A673 (cell line): ENCODE results near the gene ARSB. TPM values are rescaled to one million over a fixed set of nuclear protein-coding genes. Genes with fewer than 3 reads are reported as not detected.
A peak's percentile ranks its signal among the peaks of the same experiment; 100 is the strongest.

Source experiments
- BruUV-seq: library from RNA; stranded (reverse); fragments of 400-500 nt; replicated peaks from 2 replicates; lab custom pipeline; 2021; lab: Mats Ljungman, UMichigan
- CTCF ChIA-PET: fragments of 300-600 bp; sonication (Branson Sonifier 250); formaldehyde crosslinking; loops from one replicate; lab custom pipeline; 2022; ENCODE audit warnings: antibody characterized with exemption; lab: Charles Lee
- POLR2A ChIA-PET: fragments of 300-600 bp; sonication (Branson Sonifier 250); formaldehyde crosslinking; loops from one replicate; lab custom pipeline; 2022; ENCODE audit warnings: antibody characterized with exemption; ENCODE audit not compliant: low non-redundant PET; lab: Charles Lee
- DNase-seq: peaks from one replicate; pipeline ENCODE4 v3.0.0-alpha.2; 2015; ENCODE audit warnings: low spot score
- H3K27ac ChIP-seq: fragments of 200-600 bp; sonication (generic); 2 replicates; pipeline ENCODE4 v1.5.1; 2016; ENCODE audit warnings: mixed run types, low read depth, mild to moderate bottlenecking, mixed read lengths, antibody characterized with exemption, low read length; ENCODE audit not compliant: poor library complexity, severe bottlenecking
- H3K27me3 ChIP-seq: fragments of 200-600 bp; sonication (generic); replicated peaks from 2 replicates; pipeline ENCODE4 v1.6.1; 2017; ENCODE audit warnings: mixed run types, low read depth, mild to moderate bottlenecking, mixed read lengths, antibody characterized with exemption, low read length; ENCODE audit not compliant: insufficient read depth, poor library complexity
- H3K36me3 ChIP-seq: fragments of 200-600 bp; sonication (generic); 2 replicates; pipeline ENCODE4 v1.6.1; 2016; ENCODE audit warnings: mixed run types, mild to moderate bottlenecking, mixed read lengths, antibody characterized with exemption, low read length; ENCODE audit not compliant: insufficient read depth, poor library complexity, severe bottlenecking
- H3K4me1 ChIP-seq: fragments of 200-600 bp; sonication (generic); 2 replicates; pipeline ENCODE4 v1.6.1; 2017; ENCODE audit warnings: mixed run types, mild to moderate bottlenecking, mixed read lengths, antibody characterized with exemption, low read length; ENCODE audit not compliant: insufficient read depth, poor library complexity, severe bottlenecking
- H3K4me3 ChIP-seq: fragments of 200-600 bp; sonication (generic); 2 replicates; pipeline ENCODE4 v1.5.1; 2016; ENCODE audit warnings: low read depth, mixed run types, mild to moderate bottlenecking, mixed read lengths, low read length; ENCODE audit not compliant: poor library complexity, severe bottlenecking
- H3K9me3 ChIP-seq: fragments of 200-600 bp; sonication (generic); 2 replicates; pipeline ENCODE4 v1.6.1; 2016; ENCODE audit warnings: mixed run types, low read depth, mild to moderate bottlenecking, mixed read lengths, antibody characterized with exemption, low read length; ENCODE audit not compliant: poor library complexity, severe bottlenecking
- CTCF ChIP-seq: fragments of 300-800, 200-600 bp; sonication (generic); conservative IDR thresholded peaks from 2 replicates; pipeline ENCODE4 v1.5.1; 2017; ENCODE audit warnings: low read depth, mild to moderate bottlenecking, antibody characterized with exemption, low read length, moderate library complexity, mixed read lengths
- EZH2 ChIP-seq: fragments of 200-600 bp; sonication (generic); IDR thresholded peaks from 2 replicates; pipeline ENCODE4 v1.6.1; 2017; ENCODE audit warnings: borderline replicate concordance, low read depth, mild to moderate bottlenecking, mixed read lengths, antibody characterized with exemption, low read length; ENCODE audit not compliant: poor library complexity, severe bottlenecking
- intact Hi-C: fragments of 100-400 bp; cut with micrococcal nuclease; formaldehyde crosslinking; loops from one replicate; pipeline ENCODE4 v1.10.0; 2022; ENCODE audit not compliant: unreplicated experiment
- total RNA-seq: library from RNA; stranded (reverse); gene quantifications from 2 replicates; pipeline ENCODE4 v1.2.3, GENCODE V29; 2021

The ARSB gene
- total RNA-seq, 1 experiment from 2014 or later = 16.8 TPM

GRCh38 chr5:78908173-78909061 lies 76.7 kb downstream of the ARSB start:
- TF ChIP-seq EZH2 = no peak
- TF ChIP-seq CTCF = no peak
- ChIA-PET POLR2A (no interaction called here), CTCF (interaction anchor here (0.9 kb wide), 1 partner anchor 9 kb away, joined by 3 read pairs; no protein-coding TSS in a partner anchor)
- Histone ChIP-seq H3K4me3 (no peak overlapping the region), H3K36me3 (no peaks in the 10 kb centered on the region), H3K9me3 (no peaks in the 10 kb centered on the region), H3K4me1 (peaks cover 13% of the 10 kb centered on the region), H3K27ac (peak overlapping the region; percentile 0), H3K27me3 (no peaks in the 10 kb centered on the region)
- intact Hi-C loops = no loop called here
- DNase-seq = peak; percentile 87
- BruUV-seq = no TSS peak

GRCh38 chr5:78907255-78907891 lies 77.7 kb downstream of the ARSB start:
- Histone ChIP-seq H3K27ac (no peak overlapping the region), H3K4me1 (peaks cover 13% of the 10 kb centered on the region), H3K9me3 (no peaks in the 10 kb centered on the region), H3K36me3 (no peaks in the 10 kb centered on the region), H3K4me3 (no peak overlapping the region), H3K27me3 (no peaks in the 10 kb centered on the region)
- DNase-seq = no peak
- no peak for TF ChIP-seq CTCF
- no peak for TF ChIP-seq EZH2
- intact Hi-C loops = no loop called here
- ChIA-PET POLR2A (no interaction called here), CTCF (interaction anchor here (0.9 kb wide), 1 partner anchor 8 kb away, joined by 3 read pairs; no protein-coding TSS in a partner anchor)
- BruUV-seq = no TSS peak

- intact Hi-C loops = no loop called here
- ChIA-PET POLR2A (no interaction called here), CTCF (no interaction called here)
- Histone ChIP-seq H3K36me3 (no peaks in the 10 kb centered on the region), H3K27ac (no peak overlapping the region), H3K4me1 (peaks cover 13% of the 10 kb centered on the region), H3K4me3 (no peak overlapping the region), H3K27me3 (no peaks in the 10 kb centered on the region), H3K9me3 (no peaks in the 10 kb centered on the region)
- no peak for DNase-seq
- BruUV-seq = no TSS peak
- no peak for TF ChIP-seq CTCF
- TF ChIP-seq EZH2 = no peak
Measured at GRCh38 chr5:78905084-78905938, 79.8 kb downstream of the ARSB start.
